ENCODE measurements around the gene SELENON.
"Not testable (repeated sequence)": the region's sequence is repeated elsewhere in the genome, so short reads cannot be mapped to it uniquely, and the experiment has no call there.

SELENON gene

DNA sequence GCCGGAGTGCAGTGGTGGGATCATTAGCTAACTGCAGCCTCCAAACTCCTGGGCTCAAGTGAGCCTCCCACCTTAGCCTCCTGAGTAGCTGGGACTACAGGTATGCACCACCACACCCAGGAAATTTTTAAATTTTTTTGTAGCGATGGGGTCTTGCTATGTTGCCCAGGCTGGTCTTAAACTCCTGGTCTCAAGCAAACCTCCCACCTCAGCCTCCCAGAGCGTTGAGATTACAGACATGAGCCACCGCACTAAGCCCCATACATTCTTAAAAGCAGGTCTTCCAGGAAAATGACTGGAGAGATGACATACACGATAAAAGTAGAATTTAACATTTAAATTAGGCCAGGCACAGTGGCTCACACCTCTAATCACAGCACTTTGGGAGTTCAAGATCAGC, 33.2 kb downstream of the SELENON start:
- no peak for DNase-seq

DNA sequence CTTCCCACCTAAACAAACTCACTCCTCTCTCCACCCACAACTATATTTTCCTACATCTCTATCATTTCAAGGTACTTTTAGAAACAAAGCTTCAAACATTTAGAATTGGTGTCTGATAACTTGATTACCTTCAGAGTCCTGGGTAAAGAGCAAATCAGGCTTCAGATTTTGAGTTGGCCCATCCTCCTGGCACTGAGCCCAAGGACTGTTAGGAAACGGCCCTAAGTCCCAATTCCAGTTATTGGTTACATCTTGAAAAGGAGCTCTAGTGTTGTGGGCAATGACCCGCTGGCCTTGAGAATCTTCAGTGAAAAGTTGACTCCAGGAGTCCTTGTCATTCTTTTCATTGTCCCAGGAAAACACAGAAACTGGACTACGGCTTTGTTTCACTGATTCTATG, 34.9 kb downstream of the SELENON start:
- DNase-seq: no peak

DNA sequence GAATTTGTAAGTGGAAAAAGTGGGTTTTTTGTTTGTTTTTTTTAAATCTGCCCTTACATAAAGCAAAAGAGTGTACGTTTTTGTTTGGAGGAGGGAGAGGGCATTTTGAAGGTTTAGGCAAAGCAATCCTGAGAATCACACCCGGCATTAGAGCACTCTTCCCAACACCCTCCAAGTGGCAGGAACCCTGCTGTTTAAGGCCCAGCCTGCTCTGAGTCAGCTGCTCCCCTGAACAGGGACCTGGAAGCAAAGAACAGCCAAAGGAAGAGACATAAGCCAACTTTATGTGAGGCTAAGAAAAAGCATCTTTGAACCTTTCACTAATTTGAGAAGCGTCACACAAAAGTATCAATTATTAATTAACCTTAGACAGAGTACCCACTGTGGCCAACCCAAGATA, 36.7 kb downstream of the SELENON start:
- DNase-seq: no peak

DNA sequence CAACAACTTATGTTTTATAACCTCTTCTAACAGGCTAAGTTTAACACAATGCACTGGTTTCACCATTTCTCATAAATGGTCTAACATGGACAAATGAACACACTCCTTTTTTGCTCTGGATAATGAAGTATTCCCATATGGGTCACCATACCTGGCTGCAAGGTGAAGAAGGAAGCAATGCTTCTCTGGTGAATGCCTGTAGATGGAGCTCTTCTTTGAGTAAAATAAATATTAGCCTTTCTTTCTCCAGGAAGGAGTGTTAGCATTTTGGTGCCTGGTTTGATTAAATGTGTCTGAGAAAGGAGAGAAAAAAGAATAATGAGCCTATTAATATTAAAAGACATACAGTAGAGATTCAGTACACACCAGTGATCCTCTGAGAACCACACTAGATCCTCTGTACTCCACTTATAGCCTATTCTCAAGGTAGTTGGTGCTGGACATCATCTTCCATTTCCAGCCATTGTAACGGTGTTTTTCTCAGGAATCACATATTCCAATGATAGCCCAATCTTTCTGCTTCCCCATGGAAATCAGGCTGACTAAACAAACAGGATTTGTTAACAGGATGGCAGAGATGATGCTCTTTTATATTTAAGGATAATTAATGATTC, 37.4 kb downstream of the SELENON start:
- no peak for DNase-seq

DNA sequence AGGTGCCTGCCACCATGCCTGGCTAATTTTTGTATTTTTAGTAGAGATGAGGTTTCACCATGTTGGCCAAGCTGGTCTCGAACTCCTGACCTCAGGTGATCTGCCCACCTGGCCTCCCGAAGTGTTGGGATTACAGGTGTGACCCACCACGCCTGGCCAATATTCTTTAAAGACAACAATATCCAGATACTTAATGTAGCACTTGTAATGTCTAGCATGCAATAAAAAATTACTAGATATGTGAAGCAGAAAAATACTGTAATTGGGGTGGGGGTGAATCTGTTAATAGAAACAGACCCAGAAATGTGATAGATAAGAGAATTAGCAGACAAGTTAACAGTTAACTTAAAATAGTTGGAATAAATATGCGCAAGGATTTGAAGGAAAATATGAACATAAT, 39.8 kb downstream of the SELENON start:
- not testable (repeated sequence) for DNase-seq

DNA sequence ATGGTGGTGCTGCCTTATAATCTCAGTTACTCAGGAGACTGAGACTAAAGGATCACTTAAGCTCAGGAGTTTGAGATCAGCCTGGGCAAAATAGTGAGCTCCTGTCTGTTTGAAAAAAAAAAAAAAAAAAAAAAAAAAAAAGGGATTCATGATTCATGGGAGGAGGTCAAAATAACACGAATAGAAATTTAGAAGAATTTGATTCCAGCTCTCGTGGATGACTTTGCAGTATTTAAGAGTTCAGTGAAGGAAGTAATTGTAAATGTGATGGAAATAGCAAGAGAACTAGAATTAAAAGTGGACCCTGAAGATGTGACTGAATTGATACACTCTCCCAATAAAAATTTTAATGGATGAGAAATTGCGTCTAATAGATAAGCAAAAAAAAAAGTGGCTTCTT, 43.5 kb downstream of the SELENON start:
- DNase-seq: no peak

DNA sequence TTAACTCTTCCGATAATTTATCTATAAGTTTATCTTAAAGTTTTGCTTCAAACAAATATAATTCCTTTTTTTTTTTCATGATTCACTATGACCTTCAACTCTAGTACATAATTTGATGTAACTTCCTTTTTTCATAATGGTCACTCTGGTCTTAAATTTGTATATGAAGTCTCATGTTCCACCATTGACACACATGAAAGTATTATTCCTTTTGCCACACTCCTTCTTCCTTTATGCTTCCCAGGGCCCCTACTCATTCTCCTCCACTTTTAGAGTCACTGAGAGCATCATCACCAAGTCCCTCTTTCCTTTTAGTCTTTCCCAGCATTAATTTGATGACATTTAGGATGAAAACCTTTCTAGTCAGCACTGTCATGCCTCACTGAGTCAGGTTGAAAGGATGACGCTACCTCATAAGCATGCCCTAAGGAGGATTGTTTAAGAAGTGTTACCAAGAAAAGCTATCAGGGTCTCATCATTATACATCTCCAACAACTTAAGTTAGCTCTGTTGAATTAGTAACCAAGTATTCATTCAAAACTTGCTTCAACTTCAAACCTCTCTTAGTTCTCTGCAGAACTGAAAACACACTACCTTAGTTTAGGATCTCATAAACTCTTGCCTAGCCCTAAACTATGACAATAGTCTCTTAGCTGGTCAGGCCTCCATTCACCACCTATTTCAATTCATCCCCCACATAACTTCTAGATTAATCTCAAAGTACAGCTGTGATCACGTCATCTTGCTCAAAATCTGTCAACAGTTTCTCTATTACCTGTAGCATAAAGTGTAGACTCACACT, 44.7 kb downstream of the SELENON start:
- no peak for DNase-seq

DNA sequence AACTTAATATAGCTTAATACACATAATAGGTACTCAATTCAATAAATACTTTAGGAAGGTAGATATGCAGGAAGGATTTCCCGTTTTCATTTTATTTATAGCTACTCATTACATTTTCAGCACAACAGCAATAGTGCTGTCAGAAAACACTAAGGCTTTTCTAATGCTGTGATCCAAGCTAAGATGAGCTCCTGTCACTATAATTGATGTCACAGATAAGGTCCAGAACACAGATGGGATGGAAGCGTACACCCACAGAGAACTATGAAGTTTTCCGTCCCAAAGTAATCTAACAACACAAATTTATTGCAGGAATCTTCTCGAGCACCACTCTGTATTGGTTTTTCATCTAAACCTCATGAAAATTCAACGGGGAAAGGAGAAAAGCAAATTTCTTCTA, 45.7 kb downstream of the SELENON start:
- DNase-seq: no peak

DNA sequence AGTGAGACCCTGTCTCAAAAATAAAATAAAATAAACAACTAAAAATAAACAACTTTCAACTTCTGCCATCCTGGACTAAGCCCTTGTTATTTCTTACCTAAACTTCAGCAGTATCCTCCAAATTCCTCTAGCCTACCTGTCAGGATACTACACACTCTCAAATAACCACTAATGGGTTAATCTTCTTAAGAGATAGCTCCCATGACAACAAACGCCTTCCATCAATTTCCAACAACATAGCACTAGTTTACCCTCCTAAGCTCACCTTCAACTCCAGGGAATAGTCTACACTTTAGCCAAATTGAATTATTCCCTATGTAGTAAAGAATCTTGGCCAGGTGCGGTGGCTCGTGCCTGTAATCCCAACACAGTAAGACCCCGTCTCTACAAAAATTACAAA, 47.9 kb downstream of the SELENON start:
- no peak for DNase-seq

DNA sequence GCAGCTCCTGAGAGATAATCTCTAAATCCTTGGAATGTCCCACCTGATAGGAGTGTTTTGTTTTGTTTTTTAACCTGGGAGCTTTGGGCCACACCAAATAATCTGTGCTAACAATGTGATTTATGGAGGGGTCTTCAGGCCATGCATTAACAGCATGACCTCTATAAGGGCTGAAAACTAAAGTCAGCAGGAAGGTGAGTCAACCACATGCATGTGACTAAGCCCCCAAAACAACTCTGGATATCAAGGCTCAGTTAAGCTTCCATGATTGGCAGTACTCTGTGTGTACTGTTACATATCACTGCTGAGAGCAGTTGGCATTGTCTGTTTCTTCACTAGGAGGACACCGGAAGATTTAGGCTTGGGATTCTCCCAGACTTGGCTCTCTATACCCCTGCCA, 48.5 kb downstream of the SELENON start:
- DNase-seq: no peak

DNA sequence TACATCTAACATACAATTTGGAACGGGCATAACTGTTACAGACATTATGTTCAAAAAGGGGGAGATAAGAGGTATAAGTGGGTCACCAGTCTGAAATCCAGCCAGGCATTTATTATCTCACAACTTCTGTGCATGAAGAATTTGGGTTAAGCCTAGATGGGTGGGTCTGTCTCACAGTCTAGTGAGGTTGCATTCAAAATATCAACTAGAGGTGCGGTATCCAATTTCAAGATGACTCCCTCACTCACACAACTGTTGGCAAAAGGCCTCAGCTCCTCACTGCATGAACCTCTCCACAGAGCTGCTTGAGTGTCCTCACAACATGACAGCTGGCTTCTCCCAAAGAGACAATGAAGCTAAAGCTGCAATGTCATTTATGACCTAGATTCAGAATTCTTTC, 54.6 kb downstream of the SELENON start:
- DNase-seq: no peak

DNA sequence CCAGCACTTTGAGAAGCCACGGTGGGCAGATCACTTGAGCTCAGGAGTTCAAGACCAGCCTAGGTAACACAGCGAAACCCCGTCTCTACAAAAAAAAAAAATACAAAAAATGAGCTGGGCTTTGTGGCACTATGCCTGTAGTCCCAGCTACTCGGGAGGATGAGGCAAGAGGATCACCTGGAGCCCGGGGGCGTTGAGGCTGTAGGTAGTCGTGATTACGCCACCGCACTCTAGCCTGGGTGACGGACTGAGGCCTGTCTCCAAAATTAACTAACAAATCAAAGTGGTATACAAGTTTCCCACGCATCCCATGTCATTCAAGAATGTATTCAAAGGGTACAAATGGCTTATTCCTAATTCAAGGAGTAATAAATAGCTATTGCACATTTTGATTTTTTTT, 56.9 kb downstream of the SELENON start:
- DNase-seq: no peak

DNA sequence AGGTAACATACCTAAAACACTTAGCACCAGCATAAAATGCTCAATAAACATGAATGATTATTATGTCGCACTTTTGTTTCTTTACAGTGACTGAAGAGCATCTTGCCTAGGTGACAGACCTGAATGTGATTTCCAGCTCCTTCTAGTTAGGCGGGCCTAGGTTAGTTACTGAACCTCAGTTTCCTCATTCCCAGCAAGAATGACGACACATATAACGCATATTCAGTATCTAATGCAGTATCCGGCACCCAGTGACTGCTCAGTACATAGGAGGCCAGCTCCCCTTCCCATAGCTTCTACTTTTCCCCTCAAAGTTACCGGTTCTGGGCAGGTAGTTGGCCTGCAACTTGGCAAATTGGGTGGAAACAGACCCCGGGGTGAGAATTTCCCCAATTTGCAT, 58.5 kb downstream of the SELENON start:
- no peak for DNase-seq

DNA sequence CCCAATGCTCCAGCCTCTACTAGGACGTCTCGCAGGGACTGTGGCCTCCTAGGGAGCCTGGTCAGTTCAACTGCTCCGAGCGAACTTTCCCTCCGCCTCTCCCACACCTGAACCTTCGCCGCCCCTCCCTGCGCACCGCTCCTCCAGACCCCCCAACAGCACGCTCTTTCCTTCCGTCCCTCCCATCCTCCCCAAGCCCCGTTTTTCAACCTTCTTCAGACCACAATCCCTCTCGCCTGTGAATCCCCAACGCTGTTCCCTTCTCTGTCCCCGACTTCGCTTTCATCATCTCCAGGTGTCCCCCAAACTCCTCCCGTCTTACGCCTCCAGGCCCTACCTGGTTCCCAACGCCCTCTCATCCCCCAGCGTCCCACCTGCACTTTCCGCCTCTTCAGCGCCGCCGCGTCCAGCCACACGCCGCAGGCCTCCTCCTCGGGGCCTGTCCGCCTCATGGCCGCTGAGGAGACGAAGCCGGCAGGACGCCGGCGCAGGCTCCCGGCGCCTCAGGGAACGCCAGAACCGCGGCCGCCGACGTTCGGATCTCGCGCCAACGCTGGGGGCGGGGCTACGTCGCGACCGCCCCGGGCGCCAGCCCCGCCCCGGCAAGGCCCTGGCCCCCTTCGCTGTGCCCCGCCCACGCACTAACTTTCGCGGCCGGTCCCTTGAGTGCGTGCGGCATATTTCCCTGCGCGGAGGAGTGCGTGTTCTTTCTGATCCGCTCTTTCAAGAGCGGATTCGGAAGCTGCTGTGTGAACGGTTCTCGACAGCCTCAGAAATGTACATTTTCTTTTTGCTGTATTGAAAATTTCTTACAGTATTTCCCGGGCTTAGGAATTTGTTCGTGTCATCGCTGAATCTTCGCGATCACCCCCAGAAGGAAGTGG, 59.2 kb downstream of the SELENON start, which contains the start of gene AUNIP:
Gene AUNIP, minus strand, starts transcription at position 552 of the 884 bp plus-strand sequence. Its CDS starts 100 bp downstream, at position 452.
- DNase-seq: peak; percentile 81

DNA sequence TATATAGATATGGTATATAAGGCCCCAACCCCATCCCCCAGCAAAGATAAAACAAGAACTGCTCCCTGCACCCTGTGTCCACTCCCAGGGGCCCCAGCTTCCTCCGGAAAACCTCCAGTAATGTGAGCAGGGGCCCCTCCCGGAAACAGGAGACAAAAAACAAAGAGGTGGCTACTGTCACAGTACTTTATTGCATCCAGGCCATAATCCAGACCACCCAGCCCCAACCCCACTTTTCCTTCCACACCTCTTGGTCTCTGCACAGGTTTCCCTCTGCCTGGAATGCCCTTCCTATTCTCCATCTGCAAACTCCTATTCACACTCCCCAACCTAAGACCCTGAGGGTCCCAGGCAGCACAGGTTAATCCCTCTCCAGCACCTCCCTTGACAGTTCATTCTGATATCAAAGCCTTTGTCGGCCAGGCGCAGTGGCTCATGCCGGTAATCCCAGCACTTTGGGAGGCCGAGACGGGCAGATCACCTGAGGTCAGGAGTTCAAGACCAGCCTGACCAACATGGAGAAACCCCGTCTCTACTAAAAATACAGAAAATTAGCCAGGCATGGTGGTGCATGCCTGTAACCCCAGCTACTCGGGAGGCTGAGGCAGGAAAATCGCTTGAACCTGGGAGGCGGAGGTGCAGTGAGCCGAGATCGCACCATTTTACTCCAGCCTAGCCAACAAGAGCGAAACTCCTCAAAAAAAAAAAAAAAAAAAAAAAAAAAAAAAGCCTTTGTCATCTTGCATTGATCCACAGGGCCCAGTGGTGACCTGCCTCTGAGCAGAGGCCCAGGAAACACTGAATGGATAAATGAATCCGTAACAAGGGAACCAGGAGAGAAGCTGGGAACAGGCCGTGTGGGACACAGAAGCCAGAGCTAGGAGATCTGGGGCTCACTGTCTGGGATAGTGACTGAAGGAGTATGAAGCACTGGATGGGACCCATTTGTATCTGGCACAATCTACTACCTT, 61.6 kb downstream of the SELENON start:
- no peak for DNase-seq

DNA sequence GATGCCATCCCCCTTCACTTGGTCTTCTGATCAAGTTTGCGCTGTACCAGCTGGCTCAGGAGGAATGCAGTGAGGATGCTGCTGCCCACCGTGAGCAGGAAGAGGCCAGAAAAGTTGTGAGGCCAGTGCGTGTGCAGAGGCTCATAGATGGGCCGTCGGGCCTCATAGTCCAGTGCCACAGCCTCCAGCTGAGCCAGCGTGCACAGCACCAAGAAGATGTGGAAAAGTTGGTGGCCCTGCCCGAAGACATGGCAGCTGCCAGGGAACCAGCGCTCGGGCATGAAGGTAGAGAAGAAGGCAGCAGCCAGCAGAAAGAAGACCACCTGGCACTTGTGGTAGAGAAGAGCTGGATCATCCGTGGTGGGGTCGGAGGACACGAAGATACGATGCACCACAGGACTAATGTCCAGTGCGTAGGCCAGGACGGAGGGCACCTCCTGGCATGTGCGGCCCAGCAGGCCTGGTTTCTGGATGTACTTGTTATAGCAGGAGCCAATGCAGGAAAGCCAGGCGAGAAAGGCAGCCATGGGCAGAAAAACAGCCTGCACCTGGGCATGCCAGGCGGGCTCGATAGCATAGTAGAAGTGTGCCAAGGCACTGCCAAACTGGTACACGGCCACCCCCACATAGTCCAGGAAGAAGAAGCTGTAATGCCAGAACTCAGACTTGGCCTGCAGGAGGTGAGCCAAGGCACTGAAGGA, 62.9 kb downstream of the SELENON start:
- DNase-seq: no peak

DNA sequence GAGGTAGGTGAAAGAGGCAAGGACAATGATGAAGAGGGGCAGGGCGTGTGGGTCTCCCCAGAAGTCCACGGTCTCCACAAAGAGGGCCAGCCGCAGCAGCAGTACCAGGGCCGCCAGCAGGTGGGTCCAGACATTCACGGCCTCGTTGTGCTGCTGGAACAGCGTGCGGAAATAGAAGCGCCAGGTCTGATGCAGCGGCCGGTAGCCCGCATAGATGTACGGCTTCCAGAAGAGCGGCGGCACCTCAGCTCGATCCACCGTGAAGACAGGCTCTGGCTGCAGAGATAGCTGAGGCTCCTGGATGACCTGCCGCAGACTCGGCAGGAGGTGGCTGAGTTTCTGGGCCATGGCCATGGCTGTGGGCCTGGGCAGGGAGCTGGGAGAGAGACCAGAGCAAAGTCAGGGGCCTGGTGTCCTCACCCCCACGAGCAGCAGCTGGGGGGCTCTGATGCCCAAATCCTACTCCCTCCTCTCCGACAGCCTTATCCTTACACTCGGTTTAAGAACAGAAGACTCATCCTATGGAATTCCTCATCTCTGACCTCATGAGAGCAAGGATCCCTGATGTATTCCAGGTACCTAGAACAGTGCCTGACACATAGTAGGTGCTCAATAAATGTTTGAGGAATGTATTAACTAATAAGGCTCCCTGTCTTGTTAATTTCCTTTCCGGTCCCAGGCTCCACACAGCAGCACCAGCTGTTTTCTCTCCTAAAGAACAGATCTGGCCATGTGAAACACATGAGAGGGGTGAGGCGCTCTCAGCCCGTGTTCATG, 63.7 kb downstream of the SELENON start:
- DNase-seq: no peak

DNA sequence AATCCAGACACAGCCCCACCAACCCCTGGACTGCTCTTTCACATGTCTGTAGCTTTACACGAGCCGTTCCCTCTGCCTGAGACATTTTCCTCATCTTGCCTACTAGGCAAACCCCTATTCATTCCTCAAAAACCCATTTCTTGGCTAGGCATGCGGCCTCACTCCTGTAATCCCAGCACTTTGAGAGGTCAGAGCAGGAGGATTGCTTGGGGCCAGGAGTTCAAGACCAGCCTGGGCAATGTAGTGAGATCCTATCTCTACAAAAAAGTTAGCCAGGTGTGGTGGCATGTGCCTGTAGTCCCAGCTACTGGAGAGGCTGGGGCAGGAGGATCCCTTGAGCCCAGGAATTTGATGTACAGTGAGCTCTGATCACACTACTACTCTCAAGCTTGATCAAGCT, 64.4 kb downstream of the SELENON start:
- DNase-seq: no peak

DNA sequence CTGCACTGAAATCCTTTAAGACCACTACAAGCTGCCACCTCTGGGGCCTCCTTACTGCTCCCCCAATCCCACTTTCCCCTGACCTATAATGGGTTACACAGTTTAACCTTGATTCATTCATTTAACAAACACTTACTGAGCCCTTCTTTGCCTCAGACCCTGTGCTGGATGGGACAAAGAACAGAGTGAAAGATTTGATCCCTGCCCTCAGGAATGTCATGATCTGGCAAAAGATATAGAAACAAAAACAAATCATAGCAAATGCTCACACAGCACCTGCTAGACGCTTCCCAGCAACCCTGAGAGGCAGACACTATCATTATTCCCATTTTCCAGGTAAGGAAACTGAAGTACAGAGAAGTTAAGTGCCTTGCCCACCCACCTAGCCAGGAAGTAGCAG, 66.3 kb downstream of the SELENON start:
- DNase-seq: no peak

DNA sequence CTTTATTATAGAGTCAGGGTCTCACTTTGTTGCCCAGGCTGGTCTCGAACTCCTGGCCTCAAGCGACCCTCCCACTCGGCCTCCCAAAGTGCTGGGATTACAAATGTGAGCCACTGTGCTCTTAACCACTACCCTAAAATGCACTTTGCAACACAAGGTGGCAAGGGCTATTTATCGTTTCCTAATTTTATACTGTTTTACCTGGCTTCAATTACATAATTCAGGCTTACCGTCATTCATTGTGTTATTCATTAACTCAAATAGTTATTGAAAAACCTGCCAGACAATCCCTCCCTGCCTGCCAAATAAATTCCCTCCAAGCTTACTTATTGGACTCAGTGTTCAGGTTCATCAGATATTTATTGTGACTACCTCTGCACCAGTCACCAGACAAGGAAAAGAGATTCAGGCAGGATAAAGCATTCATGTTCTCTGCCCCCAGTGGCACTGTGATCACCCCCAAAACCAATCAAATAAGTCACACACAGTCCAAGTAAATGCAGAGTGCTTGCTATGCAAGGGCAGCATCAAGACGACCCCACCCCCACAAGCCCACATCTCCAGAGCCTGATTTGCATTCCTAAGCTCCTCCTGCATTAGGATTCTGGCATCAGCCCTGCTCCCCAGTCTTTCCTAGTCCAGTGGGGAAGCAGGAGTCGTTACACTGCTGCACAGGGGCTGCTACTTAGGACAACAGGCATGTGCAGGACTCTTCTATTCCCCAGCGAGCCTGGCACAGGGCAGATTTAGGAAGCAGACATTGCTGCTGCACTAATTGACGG, 67.4 kb downstream of the SELENON start:
- no peak for DNase-seq
